SK-N-SH treated with all-trans-retinoic acid at 6 μM for 48 hours (cell line): ENCODE data around the gene DTX1.

Source experiments
- ARNTL ChIP-seq: fragments of 450-650 bp; formaldehyde crosslinking; IDR thresholded peaks from 2 replicates; pipeline ENCODE4 v1.5.0; 2020; ENCODE audit warnings: low read depth, mild to moderate bottlenecking, moderate library complexity, borderline replicate concordance
- CSDC2 ChIP-seq: fragments of 250-450 bp; sonication (Bioruptor Pico); IDR thresholded peaks from 2 replicates; pipeline ENCODE4 v1.5.0; 2020; ENCODE audit warnings: mild to moderate bottlenecking, moderate library complexity
- GLIS3 ChIP-seq: fragments of 250-450 bp; sonication (Bioruptor Pico); IDR thresholded peaks from 2 replicates; pipeline ENCODE4 v1.5.0; 2020; ENCODE audit warnings: mild to moderate bottlenecking, moderate library complexity
- ISL1 ChIP-seq: fragments of 250-450 bp; sonication (Bioruptor Pico); IDR thresholded peaks from 2 replicates; pipeline ENCODE4 v2.1.2; 2022; ENCODE audit warnings: mild to moderate bottlenecking, moderate library complexity
- PATZ1 ChIP-seq: fragments of 250-450 bp; sonication (Bioruptor Pico); IDR thresholded peaks from 2 replicates; pipeline ENCODE4 v1.8.0; 2020; ENCODE audit warnings: mild to moderate bottlenecking, moderate library complexity, borderline replicate concordance
- TCF4 ChIP-seq: fragments of 250-450 bp; sonication (Bioruptor Pico); IDR thresholded peaks from 2 replicates; pipeline ENCODE4 v1.8.0; 2021; ENCODE audit warnings: mild to moderate bottlenecking, moderate library complexity, borderline replicate concordance
- TOX ChIP-seq: fragments of 250-450 bp; sonication (Bioruptor Pico); IDR thresholded peaks from 2 replicates; pipeline ENCODE4 v1.8.0; 2021; ENCODE audit warnings: mild to moderate bottlenecking, moderate library complexity, borderline replicate concordance
- ZFP3 ChIP-seq: fragments of 250-450 bp; sonication (Bioruptor Pico); IDR thresholded peaks from 2 replicates; pipeline ENCODE4 v1.5.0; 2020; ENCODE audit warnings: mild to moderate bottlenecking, moderate library complexity
- ZNF565 ChIP-seq: fragments of 450-650 bp; formaldehyde crosslinking; conservative IDR thresholded peaks from 2 replicates; pipeline ENCODE4 v1.5.0; 2020; ENCODE audit warnings: low read depth, mild to moderate bottlenecking, moderate library complexity

DNA sequence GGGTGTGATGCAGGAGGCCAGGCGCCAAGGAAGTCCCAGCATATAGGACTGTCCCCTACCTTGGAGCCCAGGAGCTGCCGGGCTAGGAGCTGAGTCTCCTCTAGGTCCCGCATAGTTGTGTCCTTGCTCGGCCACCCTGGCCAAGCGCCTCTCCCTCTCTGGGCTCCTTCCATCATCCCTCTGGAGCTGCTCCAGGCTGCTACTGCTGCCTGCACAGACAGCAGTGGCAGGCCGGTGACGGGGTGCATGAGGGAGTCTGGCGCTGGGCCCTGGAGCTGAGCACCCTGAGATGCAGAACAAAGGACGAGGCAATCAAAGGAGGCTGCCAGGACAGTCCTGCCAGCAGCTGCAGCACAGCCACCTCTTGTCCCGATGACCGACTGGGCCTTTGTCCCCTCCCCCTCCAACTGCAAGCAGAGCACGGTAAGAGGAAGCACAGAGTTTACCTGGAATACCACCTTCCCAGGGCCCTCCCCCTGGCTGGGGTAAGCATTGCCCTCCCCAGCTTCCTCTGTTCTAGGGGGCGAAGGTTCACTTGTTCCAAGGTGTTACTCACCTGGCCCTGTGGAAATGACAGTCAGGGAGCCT lies 10.4 kb downstream of the DTX1 start:
- no peak for TF ChIP-seq GLIS3 (CRISPR knock-in tag)
- no peak for TF ChIP-seq PATZ1
- TF ChIP-seq ZFP3 (CRISPR knock-in tag), result no peak
- no peak for TF ChIP-seq ARNTL (CRISPR knock-in tag)
- no peak for TF ChIP-seq ISL1 (CRISPR knock-in tag)
- TF ChIP-seq TOX (CRISPR knock-in tag), result no peak
- no peak for TF ChIP-seq CSDC2
- TF ChIP-seq ZNF565 (CRISPR knock-in tag), result no peak
- no peak for TF ChIP-seq TCF4 (CRISPR knock-in tag)
